Head of caudate nucleus (tissue), 42 donors: ENCODE data around the gene ZEB2.
A peak's percentile ranks its signal among the peaks of the same experiment; 100 is the strongest.

Source experiments
- DNase-seq, 42 donors: peaks; one replicate each; pipeline versions ENCODE4 v3.0.0 to v3.0.0-alpha.2; 2020 to 2021; ENCODE audit warnings: mixed read lengths in 7 of 42
- intact Hi-C: fragments of 100-400 bp; cut with DNase I; formaldehyde crosslinking; loops from one replicate; pipeline ENCODE4 v1.15.0; 2022

The ZEB2 gene

GRCh38 chr2:144479659-144480058 lies 40.3 kb downstream of the ZEB2 start:
- peak in 2 of 42 donors; percentile 44 to 63 for DNase-seq
- intact Hi-C loops, result no loop called here

DNA sequence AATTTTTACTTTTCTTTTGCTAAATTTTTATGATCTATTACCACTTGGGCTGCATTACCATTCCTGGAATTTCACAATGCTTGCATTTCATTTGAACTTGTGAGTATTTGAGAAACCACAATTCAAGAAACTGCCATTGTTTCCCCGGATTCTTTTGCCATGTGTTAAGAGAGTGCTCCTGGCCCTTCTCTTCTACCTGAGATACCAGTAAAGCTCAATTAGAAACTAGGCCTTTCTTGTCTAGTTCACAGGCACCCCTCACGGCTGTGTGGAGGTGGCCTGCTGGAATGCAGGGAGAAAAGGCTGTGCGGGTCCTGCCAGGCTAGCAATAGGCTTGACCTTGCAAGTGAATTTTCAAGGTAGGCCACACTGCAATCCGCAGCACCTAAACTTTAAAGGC lies 40.8 kb downstream of the ZEB2 start:
- intact Hi-C loops, result no loop called here
- no peak for DNase-seq

DNA sequence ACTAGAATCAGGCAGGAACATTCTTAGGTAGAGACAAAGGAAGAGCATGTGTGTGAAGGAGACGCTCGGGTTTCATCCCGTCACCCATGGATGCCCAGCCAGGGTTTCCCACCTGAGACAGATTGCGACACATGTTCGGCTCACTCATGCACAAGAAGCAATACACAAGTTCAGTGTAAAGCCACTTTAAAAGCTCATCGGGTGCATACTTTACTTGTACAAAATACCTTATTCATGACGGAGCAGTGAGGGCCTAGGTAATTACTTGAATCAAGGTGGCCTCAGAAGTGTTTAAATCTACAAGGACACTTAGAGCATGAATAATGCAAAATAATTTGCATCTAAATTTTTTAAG lies 42.0 kb downstream of the ZEB2 start:
- intact Hi-C loops, result no loop called here
- no peak for DNase-seq

- intact Hi-C loops, result no loop called here
- no peak for DNase-seq
Observed at GRCh38 chr2:144477281-144477956, 42.5 kb downstream of the ZEB2 start.

- intact Hi-C loops, result no loop called here
- no peak for DNase-seq
Observed at GRCh38 chr2:144476682-144477081, 43.2 kb downstream of the ZEB2 start.

GRCh38 chr2:144475569-144476275 lies 44.2 kb downstream of the ZEB2 start:
- intact Hi-C loops, result no loop called here
- no peak for DNase-seq

DNA sequence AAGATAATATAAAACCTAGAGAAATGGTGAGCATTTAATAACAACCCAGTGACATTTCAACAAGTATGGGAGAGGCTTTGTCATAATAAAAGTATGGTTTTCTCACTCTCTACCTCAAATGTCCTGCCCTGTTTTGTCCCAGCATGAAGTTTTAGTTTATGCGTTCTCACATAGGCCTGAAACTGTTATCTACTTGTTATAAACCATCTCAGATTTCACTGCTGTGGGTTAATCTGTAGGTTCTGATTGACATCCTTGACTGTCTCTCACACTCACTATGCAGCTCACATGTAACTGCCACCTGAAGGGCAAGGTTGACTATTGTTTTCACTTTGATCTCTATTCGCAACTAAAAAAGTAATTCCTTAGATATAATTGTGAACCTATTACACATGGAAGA lies 44.9 kb downstream of the ZEB2 start:
- intact Hi-C loops, result no loop called here
- DNase-seq, result no peak

DNA sequence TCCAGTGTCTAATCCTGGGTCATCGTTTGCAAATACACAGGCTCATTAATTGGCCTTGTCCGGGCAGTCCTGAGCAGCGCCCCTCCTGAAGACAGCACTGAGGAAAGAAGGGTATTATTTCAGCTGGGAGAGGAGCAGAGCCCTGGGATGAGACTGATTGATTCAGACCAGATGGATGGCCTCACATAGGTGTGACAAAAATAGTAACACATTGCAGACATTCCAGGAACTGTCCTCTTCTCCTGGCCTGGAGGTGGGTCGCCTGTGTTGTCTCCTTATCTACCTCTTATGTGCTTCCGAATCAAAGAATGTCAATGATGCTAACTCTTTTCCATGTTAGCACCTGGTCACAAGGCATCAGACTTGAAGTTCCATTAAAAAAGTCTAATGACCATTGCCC lies 45.9 kb downstream of the ZEB2 start:
- intact Hi-C loops, result no loop called here
- no peak for DNase-seq

DNA sequence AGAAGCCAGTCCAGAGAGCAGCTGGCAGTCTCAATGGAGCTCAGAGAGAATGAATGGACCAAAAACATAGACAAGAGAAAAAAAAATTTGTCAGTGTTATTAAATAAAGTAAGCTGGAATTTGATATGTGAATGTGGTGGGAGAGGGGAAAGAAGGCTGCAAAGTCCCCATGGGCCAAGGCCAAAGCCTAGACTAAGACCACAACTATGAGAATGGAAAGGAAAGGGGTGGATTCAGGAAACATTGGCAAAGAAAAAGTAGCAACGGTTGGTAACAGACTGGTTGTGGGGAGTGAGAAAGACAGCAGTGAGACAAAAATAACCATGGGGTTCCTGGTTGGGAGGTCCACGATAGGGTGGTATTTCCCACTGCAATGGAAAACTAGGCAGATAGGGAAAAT lies 47.0 kb downstream of the ZEB2 start:
- intact Hi-C loops, result no loop called here
- DNase-seq, result no peak

- intact Hi-C loops, result no loop called here
- no peak for DNase-seq
Observed at GRCh38 chr2:144472046-144472412, 47.9 kb downstream of the ZEB2 start.

GRCh38 chr2:144471305-144472045 lies 48.4 kb downstream of the ZEB2 start:
- intact Hi-C loops, result no loop called here

DNA sequence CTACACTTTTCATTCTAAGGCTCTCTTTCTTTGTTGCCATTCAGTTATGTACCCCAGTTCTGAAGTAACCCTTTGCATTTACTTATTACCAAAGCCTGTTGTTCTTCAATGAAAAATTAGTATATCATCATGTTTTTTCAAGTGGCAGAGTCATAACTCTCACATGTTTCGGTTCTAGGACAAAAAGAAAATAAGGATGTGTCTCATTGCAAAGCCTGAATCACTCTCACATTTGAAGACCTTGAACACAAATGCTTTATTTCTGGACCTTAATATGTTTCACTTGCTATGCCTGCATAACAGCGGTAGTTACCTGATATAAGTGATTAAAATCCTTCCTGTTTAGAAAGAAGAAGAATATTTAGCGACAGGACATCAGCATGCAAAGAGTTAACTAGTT lies 49.1 kb downstream of the ZEB2 start:
- intact Hi-C loops, result no loop called here
- no peak for DNase-seq

More at GRCh38 chr2:144471305-144472045, 48.4 kb downstream of the ZEB2 start:
- no peak for DNase-seq

DNA sequence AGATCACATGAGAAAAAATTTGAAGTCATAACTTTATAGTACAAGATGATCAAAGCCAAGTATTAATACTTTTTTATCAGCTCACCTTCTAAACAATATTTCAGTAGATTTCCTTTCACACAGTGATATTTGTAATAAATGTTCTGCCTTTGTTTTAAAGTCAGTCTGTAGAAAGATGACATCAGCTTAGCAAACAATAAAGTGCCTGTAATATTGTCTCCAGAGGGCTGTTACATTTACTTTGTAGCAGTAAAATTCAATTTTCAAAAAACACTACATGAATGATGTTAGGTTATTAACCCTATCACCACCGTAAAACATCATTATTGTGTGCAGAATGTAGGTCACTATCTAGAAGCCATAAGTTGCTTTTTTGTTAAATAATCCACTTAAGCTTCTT lies 49.6 kb downstream of the ZEB2 start:
- intact Hi-C loops, result no loop called here
- DNase-seq, result no peak

- no peak for DNase-seq
- intact Hi-C loops, result loop anchor here (5.0 kb wide), 1 partner anchor 43 kb away; no protein-coding TSS in a partner anchor
Observed at GRCh38 chr2:144469798-144470197, 50.1 kb downstream of the ZEB2 start.

GRCh38 chr2:144468823-144469595 lies 50.9 kb downstream of the ZEB2 start:
- intact Hi-C loops, result loop anchor here (5.0 kb wide), 1 partner anchor 43 kb away; no protein-coding TSS in a partner anchor
- DNase-seq, result no peak

DNA sequence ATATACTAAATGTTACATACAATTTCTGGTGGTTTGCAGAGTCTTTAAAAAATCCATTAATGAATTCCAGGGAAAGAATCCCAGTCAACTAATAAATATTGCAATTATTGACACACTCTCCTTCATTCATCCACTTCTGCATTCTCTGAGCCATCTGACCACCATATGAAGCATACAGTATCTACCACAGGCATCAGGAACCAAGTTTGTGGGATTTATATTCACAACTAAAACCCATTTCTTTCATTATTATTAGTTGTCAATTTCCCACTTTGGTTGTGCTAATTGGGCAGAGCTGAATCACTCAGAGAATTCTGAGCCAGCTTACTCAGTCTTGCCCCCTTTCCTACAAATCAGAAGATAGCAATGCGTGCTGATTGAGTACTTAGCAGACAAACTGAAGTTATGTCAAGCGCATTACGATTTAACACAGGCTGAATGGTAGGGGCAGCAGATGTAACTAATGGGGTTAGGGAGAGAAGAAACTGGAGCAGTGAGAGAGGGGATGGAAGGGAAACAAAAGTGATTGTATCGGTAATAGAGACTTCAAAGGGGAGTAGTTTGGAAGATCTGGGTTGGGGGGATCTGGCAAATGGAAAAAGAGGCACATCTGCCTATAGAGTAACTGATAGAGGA lies 52.3 kb downstream of the ZEB2 start:
- no peak for DNase-seq
- intact Hi-C loops, result loop anchor here (5.0 kb wide), 1 partner anchor 45 kb away; no protein-coding TSS in a partner anchor

DNA sequence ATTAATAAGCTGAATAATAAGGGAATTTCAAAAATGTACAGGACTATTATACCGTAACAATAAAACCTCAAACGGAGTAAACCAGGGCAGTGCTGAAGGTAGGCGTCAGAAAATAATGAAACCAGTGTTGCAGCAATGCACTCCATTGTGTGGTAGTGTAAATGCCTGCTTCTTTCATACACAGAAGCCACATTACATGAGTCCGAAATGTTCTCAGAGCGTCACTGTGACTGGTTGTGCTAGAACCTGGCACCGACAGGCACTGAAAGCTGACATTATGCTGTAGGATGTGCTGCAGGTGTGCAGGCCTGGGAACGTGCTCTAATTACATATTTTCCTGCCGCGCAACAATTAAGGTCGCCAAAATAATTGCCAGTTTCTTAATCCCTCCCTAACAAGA lies 53.3 kb downstream of the ZEB2 start:
- intact Hi-C loops, result loop anchor here (5.0 kb wide), 1 partner anchor 46 kb away; no protein-coding TSS in a partner anchor
- DNase-seq, result peak; percentile 33 to 89 (median 69)

GRCh38 chr2:144465749-144466148 lies 54.2 kb downstream of the ZEB2 start:
- intact Hi-C loops, result loop anchor here (5.0 kb wide), 1 partner anchor 47 kb away; no protein-coding TSS in a partner anchor
- no peak for DNase-seq

DNA sequence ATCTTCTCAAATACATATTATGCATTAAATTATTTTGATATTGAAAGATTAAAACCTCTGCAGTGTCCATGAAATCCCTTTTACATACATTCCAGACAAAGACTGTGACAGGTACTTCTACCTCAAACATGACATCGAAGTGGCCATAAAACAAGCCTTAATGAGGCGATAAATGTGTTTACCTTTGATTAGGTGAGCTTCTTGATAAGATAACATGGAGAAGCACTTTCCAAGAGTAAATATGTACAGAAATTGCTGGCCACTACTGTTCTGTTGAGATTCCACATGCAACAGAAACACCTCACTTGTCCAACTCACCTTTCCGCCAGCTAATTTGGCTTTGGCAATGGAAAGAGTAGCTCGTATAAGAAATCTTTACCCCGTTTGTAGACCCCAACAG lies 55.2 kb downstream of the ZEB2 start:
- intact Hi-C loops, result loop anchor here (5.0 kb wide), 1 partner anchor 48 kb away; no protein-coding TSS in a partner anchor
- no peak for DNase-seq
